Measurements from ENCODE around the gene ERC2.

Gene ERC2

GRCh38 chr3:55559500-55560423 lies 908.5 kb downstream of the ERC2 start:
- no peak for DNase-seq

- DNase-seq = no peak
Measured at GRCh38 chr3:55558316-55558715, 910.0 kb downstream of the ERC2 start.

GRCh38 chr3:55557549-55557948 lies 910.7 kb downstream of the ERC2 start:
- no peak for DNase-seq

- no peak for DNase-seq
Measured at GRCh38 chr3:55556619-55557537, 911.4 kb downstream of the ERC2 start.

DNA sequence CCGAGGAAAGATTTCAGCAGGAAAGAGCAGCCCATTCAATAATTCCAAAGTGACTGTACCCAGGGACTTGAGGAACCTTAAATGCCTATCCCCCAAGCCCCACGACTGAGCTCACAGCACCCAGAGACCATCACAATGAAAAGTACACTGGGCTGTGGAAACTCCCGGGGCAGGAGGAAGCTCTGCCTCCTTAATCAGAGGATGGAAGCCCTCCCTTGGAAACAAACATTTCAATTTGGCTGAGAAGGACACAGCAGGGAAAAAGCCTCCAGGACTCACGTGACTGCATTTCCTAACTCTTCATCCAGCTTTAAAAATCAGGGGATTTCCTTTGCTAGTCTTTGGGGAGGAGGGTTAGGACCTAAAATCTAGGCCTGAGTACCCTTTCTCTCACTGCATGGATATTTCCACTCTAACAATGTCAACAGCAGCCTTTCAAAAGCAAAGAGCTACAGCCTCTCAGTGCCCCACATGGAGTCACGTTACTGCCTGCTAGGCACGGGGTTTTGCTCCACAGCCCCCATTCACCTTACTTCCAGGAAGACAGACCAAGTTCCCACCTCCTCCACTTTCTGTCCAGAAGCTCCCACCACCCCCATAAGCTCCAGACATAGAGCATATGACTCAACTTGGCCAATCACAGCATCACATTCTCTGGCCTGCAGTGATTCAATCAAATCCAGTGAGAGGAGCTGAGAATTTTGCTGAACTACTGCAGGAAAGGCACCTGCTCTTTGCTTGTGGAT lies 912.2 kb downstream of the ERC2 start:
- DNase-seq = no peak

DNA sequence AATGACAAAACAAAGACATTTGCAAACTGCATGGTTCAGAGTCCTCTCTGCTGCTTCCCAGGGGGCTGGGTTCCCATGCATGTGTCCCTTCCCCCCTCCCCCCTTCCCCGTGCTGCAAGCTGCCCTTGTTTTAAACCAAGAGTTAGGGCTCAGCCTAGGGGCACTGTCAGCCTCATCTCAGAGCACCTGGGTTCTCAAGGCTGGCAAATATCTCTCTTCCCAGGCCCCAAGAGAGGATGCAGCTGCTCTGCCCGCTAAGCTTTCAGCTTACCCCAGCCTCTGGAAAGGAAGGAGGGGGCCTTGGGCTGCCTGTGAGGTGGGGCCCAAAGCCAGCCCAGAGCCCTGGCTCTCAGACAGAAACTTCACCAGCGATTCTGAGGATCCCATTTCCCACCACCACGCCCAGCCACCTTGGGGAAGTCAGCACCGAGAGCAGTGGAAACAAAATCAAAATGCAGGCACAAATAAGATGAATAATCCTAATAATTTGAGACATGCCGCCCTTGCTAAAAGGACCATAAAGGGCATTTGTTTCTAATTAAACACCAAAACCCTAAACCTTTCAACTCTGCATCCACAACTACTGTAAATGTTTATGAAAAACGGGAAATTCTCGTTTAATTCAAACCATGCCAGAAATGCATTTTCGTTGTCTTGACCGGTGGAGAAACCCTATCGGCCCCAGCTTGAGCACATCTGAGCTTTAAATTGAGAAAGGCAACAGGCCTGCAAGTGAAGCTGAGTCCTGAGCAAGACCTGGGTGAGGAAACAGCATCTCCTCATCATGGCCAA lies 913.4 kb downstream of the ERC2 start:
- no peak for DNase-seq

- no peak for DNase-seq
Measured at GRCh38 chr3:55551644-55552043, 916.6 kb downstream of the ERC2 start.

DNA sequence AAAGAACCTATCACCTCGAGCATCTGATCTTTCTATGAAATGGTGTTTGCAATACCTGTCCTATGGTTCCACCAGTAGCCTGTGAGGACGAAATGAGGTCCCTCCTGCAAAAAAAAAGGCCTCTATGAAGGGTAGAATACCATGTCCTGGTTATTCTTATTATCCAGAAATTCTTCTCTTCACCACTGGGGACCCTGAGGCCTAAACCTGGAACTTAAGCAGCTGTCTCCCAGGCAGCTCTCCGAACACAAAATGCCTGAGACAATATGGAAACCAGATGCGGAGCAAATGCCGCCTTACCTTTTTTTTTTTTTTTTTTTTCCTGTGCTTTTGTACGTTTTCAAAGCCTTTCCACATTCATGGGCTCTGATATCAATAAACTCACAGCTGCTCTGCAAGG lies 919.1 kb downstream of the ERC2 start:
- DNase-seq = no peak

DNA sequence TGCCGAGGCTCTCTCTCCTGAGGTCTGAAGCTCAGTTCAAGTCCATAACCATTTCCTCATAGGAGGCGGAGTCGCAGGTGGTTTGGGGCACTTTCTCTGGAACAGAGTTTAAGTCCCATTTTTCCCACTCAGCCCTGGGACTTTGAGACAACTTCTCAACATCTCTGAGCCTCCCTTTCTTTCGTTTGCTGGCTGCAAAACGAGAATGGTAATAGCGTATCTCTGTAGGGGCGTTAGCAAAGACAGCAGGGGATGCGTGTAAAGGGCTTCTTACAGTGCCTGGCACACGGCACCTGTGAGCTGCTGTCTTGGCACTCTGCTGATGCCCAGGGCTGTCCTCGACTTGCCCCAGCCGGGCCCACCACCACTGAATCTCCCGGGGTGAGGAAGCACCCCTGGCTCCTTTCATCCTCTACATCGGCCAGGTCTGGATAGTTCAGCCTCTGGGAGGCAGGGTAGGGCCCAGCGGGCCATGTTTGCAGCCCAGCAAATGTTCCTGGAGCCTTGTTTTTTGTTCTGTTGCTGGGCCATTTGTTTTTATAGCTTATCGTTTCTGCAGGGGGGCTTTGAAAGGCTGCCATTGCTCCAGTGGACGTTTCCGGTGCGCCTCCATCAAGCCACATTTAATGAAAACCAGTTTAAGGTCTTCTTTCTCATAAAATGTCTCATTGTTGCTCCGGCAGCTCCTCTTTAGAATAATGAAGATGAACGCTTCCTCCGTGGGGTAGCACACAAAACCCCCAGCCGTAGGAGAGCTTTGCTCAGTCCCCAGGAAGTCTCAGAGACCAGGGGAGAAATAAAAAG lies 921.2 kb downstream of the ERC2 start:
- DNase-seq = no peak

DNA sequence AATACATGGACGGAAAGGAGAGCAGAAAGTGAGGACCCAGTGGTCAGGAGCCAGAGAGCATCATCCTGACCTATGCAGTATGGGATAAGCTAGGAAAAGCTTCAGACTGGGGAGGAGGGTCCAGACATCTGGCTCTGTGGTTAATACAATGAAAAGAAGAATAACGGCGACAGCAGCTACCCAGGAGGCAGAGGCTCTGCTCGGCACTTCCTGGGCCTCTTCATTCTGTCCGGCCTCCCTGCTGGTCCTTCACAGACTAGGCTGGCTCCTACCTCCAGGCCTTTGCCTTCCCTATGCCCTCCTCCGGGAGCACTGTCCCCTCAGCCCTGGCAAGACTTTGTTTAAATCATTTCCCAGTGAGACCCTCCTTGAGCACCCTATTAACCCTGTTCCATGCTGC lies 922.3 kb downstream of the ERC2 start:
- DNase-seq = no peak

DNA sequence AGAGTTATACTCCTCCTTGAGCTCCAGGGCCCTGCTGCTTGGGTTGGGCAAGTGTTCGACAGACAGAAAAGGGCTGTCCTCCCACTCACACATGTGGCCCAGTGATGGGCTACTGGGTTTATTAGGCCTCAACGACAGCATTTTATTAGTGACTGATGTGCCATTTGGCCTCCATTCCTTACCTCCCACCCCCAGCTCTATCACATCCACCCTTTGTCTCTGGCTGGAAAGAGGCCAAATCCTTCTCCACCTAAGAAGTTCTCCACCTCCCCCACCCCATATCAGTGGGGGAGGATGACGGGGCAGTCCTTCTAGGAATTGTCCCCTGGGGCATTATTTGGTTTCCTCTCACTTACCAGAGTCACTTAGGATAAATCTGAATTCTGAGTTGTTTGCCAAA lies 924.0 kb downstream of the ERC2 start:
- no peak for DNase-seq

- DNase-seq = no peak
Measured at GRCh38 chr3:55543181-55543614, 925.1 kb downstream of the ERC2 start.

DNA sequence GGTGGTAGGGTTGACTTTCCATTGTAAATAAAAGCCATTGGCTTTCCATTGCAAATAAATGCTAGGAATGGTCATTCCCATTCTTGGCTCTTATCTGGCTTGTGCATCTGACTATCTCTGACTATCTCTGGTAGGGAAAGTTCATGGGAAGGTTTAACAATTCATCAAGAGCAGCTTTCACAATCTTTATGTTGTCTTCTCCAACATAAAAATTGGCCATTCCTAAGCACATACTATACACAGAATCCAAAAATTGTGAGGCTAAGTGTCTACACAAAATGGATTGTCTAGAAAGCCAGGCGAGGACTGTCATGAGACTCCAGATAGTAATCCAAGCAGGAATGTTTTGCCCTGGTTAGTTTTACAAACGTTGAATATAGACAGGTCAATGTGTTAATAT lies 926.8 kb downstream of the ERC2 start:
- DNase-seq = no peak

DNA sequence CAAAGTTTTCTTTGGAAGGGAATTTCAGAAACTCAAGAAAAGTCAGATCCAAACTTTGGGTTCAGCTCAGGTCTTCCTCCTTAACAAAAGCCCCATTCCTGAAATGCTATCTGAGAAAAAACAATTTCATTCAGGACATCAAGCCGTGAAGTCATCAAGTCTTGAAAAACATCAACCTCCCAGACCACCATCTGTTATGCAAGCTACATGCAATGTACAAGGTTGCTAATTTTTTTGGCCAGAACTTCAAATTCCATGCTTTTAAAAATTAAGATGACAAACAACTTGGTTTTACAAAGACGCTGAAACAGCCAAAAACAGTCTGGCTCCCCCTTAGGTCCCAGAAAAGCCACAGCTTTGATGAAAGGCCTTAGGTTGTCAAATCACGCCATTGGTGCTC lies 927.3 kb downstream of the ERC2 start:
- DNase-seq = no peak

DNA sequence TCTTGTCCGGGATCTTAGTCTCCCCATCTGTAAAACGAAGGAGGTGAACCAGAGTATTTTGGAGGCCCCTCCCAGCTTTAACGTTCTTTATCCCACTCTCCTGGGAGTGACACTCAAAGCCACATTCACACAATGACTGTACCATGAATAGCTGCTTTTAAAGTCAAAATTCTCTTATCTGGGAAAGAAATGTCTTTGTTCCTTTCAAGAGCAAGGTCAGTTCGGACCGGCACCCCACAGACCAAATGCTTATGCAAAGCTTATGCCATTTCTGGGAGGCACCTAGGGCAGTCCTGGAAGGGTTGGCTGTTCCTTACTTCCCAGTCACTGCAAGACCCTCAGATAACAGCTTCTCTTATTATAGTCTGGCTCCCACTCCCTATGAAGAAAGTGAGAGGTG lies 927.7 kb downstream of the ERC2 start:
- DNase-seq = no peak

DNA sequence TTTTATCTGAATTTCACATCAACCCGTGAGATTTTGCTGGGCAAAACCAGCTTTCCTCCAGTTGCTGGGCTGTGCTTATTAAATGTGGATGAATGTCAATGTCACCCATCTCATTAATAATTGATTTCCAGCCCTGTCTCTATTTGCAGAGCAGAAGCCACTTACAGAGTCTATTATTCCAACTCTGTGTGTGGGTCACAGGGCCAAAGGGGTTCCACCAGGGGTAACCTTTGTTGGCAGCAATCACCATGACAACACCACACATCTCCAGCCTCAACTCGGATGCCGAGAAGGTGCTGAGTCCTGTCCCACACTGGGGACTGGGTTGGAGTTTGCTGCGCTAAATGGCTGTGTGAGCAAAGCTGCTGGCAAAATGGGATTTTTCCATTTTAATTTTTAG lies 930.1 kb downstream of the ERC2 start:
- DNase-seq = no peak

DNA sequence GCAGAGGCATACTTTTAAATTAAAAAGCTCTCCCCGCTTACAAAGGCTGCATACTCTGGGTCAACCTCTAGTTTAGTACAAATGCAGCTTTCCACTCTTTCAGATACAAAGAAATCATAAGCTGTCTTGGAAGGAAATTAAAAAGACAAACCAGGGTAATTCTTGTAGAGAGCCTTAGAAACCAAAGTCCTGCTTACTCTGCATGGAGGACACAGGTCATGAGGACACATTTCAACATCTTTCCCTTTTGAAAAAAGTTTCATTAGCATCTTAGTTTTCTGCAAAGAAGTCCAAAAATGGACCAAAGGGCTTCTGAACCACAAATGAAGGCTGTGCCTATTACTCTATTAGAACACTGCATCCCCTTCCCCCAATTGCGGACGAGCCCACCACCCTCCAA lies 930.7 kb downstream of the ERC2 start:
- no peak for DNase-seq

GRCh38 chr3:55537129-55537528 lies 931.1 kb downstream of the ERC2 start:
- no peak for DNase-seq

DNA sequence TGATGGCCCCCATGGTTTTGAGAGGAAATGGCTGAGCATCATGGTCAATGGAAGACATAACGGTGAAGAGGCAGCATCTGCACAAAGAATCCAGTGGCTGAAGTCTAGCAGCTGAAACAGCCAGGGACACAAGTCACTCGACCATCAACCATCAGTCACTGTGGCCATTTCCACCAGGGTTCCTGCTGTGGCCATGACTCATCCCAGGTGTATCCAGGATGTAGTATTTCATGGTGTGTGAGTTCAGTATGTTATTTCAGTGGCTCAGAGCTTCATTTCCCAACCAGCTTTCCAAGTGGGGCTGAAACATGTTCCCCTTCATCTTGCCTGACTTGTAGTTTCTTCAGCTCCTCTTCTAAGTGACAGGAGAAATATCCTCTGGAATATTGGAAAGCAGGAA lies 933.4 kb downstream of the ERC2 start:
- DNase-seq = no peak

DNA sequence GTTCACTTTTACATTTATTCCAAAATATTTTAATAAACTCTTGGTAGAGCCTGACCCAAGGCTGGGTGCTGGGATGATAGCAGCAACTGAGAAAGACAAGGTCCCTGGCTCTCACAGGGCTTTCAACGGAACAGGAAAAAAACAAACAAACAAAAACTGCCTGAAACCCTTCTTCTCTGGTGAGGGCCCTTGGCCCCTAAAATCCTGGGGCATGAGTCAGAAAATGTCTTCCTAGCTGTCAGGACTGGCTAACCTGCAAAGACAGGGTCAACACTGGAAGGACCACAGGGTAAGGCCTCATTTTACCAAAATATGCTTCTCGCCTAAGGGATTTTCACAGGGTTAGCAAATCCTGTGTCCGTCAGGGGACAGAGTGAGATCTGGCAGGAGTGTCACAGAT lies 935.5 kb downstream of the ERC2 start:
- no peak for DNase-seq

DNA sequence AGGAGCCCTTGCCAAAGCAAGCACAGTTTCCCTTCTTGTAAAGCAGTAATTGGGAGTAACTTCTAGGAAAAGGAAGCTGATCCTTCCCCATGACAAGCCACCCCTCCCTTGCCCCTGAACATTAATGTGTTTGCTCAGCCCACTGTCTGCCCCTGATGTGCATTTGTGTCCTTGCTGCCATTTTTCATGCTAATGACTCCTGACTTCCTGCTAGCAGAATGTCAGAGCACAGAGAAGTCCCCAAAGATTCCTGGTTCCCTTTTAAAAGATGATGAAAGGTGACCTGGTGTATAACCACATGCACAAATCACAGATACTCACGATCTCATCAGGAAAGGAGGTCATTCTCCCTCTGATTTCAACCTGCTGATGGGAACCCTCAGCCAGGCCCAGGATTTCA lies 936.9 kb downstream of the ERC2 start:
- no peak for DNase-seq
